Measurements from ENCODE around the gene NGLY1. TPM values are rescaled to one million over a fixed set of nuclear protein-coding genes. Genes with fewer than 3 reads are reported as not detected.

NGLY1 gene
- total RNA-seq, 1 donor from 2014 or later = 34.1 TPM

GRCh38 chr3:25823314-25823713, 40.1 kb upstream of the NGLY1 start:
- Histone ChIP-seq H3K36me3 (no peaks in the 10 kb centered on the region), H3K27ac (no peak overlapping the region), H3K4me1 (no peaks in the 10 kb centered on the region), H3K4me3 (no peak overlapping the region), H3K27me3 (ENCODE audit: low read depth) (no peaks in the 10 kb centered on the region), H3K9me3 (no peaks in the 10 kb centered on the region)
- no peak for ATAC-seq
- intact Hi-C loops (cut with DNase I) = no loop called here
- TF ChIP-seq, protein P1, sequence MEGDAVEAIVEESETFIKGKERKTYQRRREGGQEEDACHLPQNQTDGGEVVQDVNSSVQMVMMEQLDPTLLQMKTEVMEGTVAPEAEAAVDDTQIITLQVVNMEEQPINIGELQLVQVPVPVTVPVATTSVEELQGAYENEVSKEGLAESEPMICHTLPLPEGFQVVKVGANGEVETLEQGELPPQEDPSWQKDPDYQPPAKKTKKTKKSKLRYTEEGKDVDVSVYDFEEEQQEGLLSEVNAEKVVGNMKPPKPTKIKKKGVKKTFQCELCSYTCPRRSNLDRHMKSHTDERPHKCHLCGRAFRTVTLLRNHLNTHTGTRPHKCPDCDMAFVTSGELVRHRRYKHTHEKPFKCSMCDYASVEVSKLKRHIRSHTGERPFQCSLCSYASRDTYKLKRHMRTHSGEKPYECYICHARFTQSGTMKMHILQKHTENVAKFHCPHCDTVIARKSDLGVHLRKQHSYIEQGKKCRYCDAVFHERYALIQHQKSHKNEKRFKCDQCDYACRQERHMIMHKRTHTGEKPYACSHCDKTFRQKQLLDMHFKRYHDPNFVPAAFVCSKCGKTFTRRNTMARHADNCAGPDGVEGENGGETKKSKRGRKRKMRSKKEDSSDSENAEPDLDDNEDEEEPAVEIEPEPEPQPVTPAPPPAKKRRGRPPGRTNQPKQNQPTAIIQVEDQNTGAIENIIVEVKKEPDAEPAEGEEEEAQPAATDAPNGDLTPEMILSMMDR (IDR thresholded peaks at IDR 0.05) = no peak
- DNase-seq = no peak

- Histone ChIP-seq H3K27ac (no peak overlapping the region), H3K4me3 (no peak overlapping the region), H3K36me3 (no peaks in the 10 kb centered on the region), H3K4me1 (no peaks in the 10 kb centered on the region), H3K27me3 (ENCODE audit: low read depth) (no peaks in the 10 kb centered on the region), H3K9me3 (no peaks in the 10 kb centered on the region)
- no peak for ATAC-seq
- intact Hi-C loops (cut with DNase I) = no loop called here
- DNase-seq = no peak
- TF ChIP-seq, protein P1 (IDR thresholded peaks at IDR 0.05) = no peak
Observed at GRCh38 chr3:25821746-25822573, 38.7 kb upstream of the NGLY1 start.

GRCh38 chr3:25820816-25821486, 37.7 kb upstream of the NGLY1 start:
- intact Hi-C loops (cut with DNase I) = no loop called here
- H3K27ac ChIP-seq = no peak overlapping the region
- no peaks in the 10 kb centered on the region for H3K27me3 ChIP-seq (ENCODE audit: low read depth)
- ATAC-seq (no peak), DNase-seq (no peak)
- TF ChIP-seq, protein P1 (IDR thresholded peaks at IDR 0.05) = no peak
- no peaks in the 10 kb centered on the region for H3K4me1 ChIP-seq
- H3K36me3 ChIP-seq = no peaks in the 10 kb centered on the region
- no peak overlapping the region for H3K4me3 ChIP-seq
- no peaks in the 10 kb centered on the region for H3K9me3 ChIP-seq

DNA sequence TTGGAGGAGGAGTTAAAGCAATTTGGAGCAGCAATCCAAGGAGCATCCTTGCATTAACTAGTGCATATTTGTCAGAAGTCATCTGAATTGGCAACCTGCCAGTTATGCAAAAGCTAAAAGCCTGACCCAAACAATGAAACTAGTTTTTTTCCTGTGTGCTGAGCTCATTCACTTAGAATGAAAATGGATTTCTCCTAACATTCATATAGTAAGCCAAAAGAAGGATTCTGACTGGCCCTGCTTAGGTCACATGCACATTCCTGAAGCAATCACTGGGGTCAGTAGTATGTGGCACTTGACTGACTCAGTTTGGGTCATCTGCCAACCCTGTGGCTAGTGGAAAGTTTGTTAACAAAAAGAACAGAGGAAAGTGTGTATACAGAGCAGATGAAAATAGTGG, 37.1 kb upstream of the NGLY1 start:
- H3K4me3 ChIP-seq = no peak overlapping the region
- H3K9me3 ChIP-seq = no peaks in the 10 kb centered on the region
- ATAC-seq (peak; percentile 48 to 66), DNase-seq (no peak)
- intact Hi-C loops (cut with DNase I) = no loop called here
- no peaks in the 10 kb centered on the region for H3K27me3 ChIP-seq (ENCODE audit: low read depth)
- TF ChIP-seq, protein P1 (IDR thresholded peaks at IDR 0.05) = no peak
- no peaks in the 10 kb centered on the region for H3K36me3 ChIP-seq
- no peak overlapping the region for H3K27ac ChIP-seq
- no peaks in the 10 kb centered on the region for H3K4me1 ChIP-seq

GRCh38 chr3:25818335-25818734, 35.1 kb upstream of the NGLY1 start:
- ATAC-seq = no peak
- H3K4me3 ChIP-seq = no peak overlapping the region

More at GRCh38 chr3:25818335-25818734, 35.1 kb upstream of the NGLY1 start:
- H3K36me3 ChIP-seq = no peaks in the 10 kb centered on the region
- no peak overlapping the region for H3K27ac ChIP-seq
- no peaks in the 10 kb centered on the region for H3K27me3 ChIP-seq (ENCODE audit: low read depth)
- TF ChIP-seq, protein P1 (IDR thresholded peaks at IDR 0.05) = no peak
- DNase-seq = no peak
- intact Hi-C loops (cut with DNase I) = no loop called here
- H3K9me3 ChIP-seq = no peaks in the 10 kb centered on the region
- no peaks in the 10 kb centered on the region for H3K4me1 ChIP-seq
